Stimulated activated CD8-positive, alpha-beta memory T cell treated with anti-CD3 and anti-CD28 coated beads, Interleukin-12 subunit alpha, Interleukin-12 subunit beta, amount 100 ng/mL, for 4 hours (primary cell): ENCODE measurements around the gene NUBPL.
"Not testable (repeated sequence)": the region's sequence is repeated elsewhere in the genome, so short reads cannot be mapped to it uniquely, and the experiment has no call there.

Experiments used
- DNase-seq: peaks from one replicate; pipeline ENCODE4 v3.0.0-alpha.2; 2020; ENCODE audit warnings: low read depth

NUBPL gene

DNA sequence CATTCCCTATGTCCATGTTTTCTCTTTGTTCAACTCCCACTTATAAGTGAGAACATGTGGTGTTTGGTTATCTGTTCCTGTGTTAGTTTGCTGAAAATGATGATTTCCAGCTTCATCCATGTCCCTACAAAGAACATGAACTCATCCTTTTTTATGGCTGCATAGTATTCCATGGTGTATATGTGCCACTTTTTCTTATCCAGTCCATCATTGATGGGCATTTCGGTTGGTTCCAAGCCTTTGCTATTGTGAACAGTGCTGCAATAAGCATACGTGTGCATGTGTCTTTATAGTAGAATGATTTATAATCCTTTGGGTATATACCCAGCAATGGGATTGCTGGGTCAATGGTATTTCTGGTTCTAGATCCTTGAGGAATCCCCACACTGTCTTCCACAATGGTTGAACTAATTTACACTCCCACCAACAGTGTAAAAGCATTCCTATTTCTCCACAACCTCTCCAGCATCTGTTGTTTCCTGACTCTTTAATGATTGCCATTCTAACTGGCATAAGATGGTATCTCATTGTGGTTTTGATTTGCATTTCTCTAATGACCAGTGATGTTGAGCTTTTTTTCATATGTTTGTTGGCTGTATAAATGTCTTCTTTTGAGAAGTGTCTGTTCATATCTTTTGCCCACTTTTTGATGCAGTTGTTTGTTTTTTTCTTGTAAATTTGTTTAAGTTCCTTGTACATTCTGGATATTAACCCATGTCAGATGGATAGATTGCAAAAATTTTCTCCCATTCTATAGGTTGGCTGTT, 252.7 kb downstream of the NUBPL start:
- DNase-seq, result not testable (repeated sequence)

DNA sequence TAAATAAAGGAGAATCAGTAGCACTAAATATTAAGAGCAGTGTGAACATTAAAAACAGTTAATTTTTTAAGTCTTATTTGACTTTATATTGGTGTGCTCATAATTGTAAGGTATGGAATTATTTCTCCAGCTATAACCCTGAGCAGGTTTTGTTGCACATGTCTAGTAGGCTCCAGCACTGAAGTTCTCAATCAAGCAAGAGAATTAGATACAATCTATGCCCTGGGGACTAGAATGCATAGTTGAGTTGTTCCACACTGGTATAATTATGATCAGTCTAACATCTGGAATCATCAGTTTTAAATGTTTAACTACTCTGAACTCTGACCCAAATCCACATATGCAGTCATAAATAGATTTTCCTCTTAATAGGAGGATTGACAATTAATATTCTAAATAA, 258.1 kb downstream of the NUBPL start:
- DNase-seq, result no peak

DNA sequence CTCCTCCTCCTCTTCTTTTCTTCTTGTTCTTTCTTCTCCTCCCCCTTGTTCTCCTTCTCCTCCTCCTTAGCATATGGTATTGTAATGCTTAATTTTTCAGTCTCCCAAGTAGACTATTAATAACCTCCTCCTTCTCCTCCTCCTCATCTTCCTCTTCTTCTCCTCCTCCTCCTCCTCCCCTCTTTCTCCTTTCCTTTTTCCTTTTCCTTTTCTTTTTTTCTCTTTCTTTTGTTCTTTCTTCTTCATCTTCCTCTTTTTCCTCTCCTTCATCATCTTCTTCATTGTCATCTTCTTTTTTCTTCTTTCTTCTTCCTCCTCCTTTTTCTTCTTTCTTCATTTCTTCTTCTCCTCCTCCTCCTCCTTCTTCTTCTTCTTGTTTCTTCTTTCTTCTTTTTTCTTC, 264.3 kb downstream of the NUBPL start:
- DNase-seq, result no peak

DNA sequence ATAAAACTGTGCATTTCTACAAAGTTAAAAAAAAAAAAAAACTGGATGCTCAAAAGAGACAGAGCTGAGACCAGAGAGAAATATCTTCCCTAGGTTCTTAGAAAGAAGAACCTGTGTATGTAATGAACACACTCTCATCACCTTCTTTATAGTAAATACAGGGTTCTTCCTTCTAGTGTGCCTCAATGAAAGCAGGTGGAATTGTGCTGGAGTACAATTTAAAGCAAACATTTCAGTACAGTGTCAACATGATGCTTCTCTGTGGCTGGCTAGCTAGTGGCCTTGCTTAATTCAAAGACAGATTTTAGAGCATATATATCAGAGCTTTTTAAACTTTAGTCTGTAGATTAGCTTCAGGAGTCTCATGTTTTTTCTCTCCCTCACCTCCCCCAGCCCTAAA, 266.1 kb downstream of the NUBPL start:
- DNase-seq, result no peak

DNA sequence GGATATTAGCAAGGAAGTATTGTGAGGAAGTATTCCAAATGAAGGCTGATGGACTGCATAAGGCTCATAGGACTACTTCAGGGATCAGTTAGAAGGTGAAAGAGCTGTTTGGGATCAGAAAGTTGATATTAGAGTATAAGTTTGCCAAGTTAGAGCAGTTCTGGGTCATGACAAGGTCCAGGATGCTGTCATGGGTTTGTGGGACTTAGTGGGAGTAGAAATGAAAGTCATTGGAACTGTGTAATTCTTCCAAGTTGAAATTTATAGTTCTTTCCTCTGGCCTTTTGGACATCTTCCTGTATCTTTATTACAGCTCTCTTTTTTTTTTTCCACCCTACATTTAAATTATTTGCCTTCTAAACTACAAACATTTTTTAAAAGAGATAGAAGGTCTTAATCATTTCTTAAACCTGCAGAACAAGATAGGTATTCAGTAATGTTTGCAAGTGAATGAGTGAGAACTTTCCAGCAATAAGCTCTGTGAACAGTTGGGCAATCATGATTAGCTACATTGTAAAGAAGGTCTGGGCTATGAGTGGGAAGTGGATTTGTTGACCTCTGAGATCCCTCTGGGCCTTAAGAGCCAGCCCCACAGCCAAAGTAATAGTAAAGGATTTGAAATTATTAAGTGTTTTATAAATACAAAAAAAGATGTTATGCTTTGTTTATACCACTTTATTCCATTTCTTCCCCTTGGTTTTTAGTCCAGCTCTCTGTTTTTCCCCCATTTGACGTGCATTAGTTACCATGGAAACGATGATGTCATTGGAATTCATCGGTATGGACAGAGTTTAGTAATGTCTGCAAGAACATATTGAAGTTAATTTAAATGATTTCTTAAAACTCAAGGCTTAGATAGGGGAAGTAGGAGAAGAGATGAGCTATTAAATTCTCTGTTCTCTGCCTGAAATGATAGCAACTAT, 268.0 kb downstream of the NUBPL start:
- DNase-seq, result no peak

DNA sequence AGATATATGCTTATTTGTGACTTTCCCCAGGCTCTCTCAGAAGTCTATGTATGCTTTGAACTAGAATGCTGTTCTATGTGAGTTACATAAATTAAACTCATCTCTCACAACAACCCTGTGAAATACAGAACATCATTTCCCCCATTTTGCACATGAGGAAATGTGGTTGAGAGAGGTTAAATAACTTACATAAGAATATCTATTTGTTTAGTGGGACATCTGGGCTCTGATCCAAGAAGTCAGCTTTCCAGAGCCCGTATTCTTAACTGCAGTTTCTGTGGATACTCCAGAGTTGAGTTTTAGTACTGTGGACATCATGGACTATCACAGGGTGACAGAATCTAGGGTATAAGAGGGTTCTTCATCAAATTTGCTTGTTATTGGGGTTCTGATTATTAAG, 273.4 kb downstream of the NUBPL start:
- no peak for DNase-seq

DNA sequence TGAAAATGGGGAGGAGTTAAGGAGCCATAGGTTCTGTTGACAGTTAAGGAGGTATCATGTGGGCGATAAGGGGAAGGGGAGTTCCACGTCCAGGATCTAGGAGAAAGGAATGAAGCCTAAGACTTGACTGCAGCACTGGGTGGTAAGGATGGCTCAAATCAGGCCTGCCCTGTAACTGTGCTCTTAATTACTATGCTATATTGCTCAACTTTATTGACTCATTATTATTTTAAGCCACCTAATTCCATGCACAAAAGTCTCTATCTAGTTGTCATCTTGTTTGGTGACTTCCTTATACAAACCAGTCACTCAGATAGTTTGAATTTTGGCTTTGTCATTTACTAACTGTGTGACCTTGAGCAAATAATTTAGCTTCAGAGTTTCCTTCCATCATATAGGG, 273.8 kb downstream of the NUBPL start:
- DNase-seq, result no peak

DNA sequence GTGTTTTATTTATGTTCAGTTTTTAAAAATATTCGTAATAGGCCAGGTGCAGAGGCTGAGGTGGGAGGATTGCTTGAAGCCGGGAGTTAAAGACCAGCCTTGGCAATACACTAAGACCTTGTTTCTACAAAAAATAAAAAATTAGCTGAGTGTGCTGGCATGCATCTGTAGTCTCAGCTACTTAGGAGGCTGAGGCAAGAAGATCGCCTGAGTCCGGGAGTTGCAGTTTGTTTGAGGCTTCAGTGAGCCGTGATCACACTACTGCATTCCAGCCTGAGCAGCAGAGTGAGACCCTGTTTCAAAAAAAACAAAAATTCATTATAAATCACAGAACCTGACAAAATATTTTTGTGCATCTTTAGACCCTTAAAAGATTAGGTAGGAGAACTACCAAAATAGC, 275.8 kb downstream of the NUBPL start:
- no peak for DNase-seq

DNA sequence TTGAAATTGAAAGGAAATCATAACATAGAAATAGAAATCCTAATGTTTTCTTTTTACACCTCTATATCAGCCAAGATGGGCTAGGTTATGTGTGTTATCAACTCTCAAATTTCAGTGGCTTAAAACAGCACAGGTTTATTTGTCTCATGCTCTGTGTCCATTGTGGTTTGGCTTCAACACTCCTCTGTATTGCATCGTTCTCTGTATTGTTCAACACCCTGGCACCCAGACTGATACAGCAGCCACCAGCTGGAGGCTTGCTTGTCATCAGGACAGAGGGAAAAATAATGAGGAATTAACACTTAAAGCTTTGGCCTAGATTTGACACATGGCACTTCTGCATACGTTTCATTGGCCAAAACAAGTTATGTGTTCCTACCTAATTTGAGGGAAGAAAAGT, 281.7 kb downstream of the NUBPL start:
- no peak for DNase-seq

DNA sequence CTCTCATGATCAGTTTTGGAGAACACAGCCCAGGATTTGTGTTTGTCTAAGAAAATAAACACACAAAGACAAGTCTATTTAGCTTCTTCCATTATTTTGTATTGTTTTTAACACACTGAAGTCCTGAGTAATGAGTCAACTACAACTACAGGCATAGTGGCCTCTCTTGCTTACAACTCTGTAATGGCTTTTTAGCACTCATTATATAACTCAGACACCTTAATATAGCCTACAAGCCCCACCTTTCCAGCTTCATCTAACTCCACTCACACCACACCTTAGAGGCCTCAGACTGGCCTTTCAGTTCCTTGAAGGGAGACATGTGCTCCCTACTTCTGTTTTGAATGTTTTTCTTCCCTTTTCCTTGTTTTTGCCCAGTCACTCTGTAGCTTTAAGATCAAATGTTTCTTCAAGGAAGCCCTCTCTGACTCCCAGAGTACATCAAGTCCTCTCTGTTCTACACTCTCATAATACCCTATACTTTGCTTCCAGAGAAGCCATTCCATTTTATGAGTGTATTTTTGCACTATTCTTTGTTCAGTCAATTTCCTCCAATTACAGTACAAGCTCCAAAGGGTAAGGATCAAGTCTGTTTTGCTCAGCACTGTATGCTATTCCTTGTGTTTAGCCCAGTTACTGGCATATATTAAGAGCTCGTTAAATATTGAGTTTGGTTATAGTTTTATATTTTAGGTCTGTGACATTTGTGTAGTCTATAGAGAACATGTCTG, 282.3 kb downstream of the NUBPL start:
- no peak for DNase-seq

DNA sequence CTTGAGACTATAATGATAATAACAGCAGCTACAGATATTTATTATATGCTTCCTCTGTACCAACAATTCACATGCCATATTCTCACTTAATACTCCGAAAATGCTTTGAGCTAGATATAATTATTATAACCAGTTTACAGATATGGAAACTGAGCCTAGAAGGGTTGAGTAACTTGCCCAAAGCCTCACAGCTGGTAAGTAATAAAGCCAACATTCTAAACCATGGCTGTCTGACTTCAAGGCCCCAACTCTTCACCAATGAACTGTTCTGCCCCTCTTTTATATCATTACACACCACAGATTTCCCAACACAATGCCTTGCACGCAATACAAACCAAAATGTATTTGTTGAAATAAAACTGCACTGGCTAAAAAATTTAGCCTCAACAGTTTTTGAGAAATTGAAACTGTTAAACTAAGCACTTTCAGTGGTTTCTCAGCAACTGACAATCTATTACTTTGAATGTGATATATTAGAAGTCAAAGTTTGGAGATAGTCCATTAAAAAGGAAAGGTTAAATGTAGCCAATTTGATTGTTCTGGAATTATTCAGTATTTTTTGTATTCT, 293.4 kb downstream of the NUBPL start:
- no peak for DNase-seq

DNA sequence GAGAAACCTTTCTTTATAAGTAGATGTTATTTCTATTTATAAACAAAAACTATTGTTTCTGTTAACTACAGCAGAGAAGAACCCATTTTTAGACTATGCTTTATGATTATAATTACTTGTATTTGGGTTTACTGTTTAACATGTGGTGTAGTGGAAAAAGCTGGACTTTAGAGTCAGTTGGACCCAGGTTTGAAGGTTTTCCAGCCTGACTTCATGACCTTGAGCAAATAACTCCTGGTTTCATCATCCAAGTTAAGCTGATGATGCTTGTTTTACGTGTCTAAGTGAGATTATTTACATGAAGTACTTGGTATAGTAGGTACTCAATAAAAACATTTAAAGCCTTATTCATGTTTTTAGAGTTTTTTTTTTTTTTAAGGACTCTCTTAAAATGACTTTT, 294.1 kb downstream of the NUBPL start:
- DNase-seq, result no peak

DNA sequence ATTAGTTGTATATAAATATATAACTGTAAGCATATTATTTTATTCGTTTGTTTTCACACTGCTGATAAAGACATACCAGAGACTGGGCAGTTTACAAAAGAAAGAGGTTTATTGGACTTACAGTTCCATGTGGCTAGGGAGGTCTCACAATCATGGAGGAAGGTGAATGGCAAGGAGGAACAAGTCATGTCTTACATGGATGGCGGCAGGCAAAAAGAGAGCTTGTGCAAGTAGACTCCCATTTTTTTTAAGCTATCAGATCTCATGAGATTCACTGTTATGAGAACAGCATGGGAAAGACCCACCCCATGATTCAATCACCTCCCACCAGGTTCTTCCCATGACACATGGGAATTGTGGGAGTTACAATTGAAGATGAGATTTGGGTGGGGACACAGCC, 294.8 kb downstream of the NUBPL start:
- not testable (repeated sequence) for DNase-seq

DNA sequence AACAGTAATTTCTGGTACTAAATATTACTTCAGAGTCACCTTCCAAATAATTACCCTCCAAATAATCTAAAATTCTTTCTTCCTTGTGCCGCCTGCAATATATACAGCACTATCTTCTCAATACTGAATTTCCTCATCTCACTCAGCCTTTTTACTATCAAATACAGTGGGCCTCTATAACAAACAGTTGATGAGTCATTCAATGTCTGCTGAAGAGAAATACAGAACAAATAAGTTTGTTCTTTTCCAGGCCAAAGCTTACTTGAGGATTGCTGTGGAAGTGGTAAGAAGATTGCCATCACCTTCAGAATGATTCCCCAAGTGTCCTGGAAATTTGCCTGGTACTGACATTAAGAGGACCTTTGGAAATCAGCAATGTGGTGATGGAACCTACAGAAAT, 297.7 kb downstream of the NUBPL start:
- no peak for DNase-seq

DNA sequence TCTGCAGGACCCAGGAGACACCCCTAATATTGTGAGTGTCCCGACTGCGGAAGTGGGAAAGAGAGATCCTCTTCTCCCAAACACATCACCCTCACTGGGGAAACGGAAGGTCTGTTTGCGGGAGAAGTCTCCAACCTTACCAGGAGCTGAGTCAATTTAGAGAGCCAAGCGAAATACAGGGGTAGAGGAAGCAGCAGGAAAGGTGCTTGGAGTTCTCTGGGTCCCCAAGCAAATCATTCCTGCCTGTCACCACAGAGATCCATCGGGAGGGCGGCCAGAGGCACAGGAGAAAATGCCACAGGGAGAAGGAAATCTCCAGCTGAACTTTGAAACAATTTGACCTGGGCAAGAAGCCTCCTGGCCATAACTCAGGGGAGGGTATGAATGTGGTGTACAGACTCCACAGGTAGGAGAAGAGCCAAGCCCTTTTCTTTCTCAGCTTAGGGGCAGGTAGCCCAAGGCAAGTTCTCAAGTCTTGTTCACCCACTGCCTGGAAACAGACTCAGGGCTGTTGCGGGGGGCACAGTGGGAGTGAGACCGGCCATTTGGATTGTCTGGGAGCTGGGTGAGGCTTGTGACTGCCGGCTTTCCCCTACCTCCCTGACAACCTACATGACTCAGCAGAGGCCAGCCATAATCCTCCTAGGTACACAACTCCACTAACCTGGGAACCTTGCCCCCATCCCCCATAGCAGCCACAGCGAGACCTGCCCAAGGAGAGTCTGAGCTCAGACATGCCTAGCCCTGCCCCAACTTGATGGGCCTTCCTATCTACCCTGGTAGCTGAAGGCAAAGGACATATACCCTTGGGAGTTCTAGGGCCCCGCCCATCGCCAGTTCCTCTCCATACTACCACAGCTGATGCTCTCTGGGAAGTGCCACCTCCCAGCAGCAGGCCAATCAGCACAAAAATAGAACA, 304.0 kb downstream of the NUBPL start:
- no peak for DNase-seq

DNA sequence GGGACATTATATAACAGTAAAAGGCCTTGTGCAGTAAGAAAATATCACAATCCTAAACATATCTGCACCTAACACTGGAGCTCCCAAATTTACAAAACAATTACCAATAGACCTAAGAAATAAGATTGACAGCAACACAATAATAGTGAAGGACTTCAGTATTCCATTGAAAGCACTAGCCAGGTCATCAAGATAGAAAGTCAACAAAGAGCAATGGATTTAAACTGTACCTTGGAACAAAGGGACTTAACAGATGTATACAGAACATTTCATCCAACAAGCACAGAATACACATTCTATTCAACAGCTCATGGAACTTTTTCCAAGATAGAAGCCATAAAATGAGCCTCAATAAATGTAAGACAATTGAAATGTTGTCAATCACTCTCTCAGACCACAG, 306.4 kb downstream of the NUBPL start:
- no peak for DNase-seq

DNA sequence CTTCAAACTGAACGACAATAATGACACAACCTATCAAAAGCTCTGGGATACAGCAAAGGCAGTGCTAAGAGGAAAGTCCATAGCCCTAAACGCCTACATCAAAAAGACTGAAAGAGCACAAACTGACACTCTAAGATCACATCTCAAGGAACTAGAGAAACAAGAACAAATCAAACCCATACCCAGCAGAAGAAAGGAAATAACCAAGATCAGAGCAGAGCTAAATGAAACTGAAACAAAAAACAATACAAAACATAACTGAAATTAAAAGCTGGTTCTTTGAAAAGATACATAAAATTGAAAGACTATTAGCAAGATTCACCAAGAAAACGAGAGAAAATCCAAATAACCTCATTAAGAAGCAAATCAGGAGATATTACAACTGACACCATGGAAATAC, 306.9 kb downstream of the NUBPL start:
- not testable (repeated sequence) for DNase-seq

DNA sequence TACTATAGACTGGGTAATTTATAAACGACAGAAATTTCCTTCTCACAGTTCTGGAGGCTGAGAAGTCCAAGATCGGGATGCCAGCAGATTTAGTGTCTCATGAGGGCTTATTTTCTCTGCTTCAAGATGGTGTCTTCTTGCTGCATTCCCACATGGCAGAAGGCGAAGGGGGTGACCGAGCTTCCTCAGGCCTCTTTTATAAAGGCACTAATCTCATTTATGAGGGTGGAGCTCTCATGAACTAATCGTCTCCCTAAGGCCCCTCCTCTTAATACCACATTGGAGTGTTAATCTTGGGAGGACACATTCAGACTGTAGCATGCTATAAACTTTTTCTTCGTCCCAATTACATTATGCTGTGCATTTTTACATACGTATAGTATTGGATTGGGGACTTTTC, 315.5 kb downstream of the NUBPL start:
- DNase-seq, result no peak

DNA sequence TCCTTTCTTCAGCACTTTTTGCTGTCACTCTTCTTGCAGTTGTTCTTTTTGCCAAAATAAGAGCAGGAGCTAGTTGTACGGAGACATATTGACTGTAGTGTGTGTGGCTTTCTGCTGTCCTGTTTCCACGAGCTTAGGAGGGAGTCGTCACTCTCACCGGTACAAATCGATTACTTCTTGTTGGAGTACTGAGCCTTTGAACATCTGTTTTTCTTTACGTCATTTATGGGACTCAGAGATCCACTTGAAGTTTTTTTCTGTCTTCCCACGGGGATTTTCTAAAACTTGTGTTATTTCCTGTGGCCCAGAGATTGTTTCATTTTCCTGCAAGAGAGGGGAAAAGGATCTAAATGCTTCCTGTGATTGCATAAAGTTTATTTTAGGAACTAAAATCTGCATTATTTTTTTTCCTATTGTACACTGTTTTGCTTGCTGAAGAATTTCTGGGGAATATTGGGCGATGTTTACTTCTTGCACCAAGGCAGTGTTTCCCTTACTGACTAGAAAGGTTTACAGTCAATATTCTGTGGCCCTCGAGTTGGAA, 316.1 kb downstream of the NUBPL start:
- DNase-seq, result no peak

DNA sequence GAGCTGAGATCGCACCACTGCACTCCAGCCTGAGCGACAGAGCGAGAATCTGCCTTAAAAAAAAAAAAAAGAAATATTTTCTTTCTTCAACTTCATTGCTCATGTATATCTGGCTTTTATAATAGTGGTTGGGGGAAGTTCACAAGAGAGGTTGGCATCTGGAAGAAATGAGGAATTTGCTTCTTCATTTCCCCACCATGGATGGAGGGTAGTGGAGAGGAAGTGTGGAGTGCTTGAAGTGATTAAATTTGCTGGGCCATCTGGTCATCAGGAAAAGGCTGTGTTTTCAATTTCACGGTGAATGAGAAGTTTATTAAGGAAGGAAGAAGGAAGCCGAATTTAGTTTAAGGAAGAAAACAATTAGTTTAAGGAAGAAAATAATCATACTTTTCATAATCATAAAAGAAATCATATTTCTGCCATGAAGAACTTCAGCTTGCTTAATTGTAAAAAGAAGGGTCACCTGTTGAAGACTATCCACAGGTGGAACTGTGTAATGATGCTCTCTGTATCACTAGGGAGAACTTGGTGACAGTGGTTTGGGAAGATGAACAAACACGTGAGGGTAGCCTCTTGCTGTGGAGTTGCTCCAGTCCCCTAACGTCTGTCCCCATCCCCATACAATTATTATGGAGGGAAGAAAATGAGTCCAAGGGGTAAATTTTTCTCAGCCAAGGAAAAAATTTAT, 318.6 kb downstream of the NUBPL start:
- no peak for DNase-seq
